Measurements from ENCODE around the gene OR2T35.
"Not testable (repeated sequence)": the region's sequence is repeated elsewhere in the genome, so short reads cannot be mapped to it uniquely, and the experiment has no call there.

The OR2T35 gene

DNA sequence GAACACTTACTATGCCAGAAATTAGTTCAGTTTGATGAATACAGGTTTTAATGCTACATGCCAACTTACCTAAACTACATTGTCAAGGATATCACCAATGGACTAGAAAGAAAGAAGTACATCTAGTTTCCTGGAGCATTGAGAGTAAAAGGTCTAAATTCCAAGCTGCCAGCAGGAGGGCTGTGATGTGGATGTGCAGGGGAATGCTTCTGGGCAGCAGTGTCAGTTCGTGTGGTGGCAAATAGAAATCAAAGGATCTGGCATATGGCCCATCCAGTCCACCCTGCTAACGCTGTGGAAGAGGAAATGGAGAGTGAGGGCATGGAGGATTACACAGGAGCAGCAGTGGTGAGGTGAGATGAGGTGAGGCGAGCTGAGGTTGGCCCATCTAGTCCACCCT lies at the start of gene OR2T35:
Gene OR2T35 (minus strand): TSS at position 101 of the 400 bp plus-strand sequence. CDS start 6,020 bp downstream, outside the sequence.
- not testable (repeated sequence) for FAIRE-seq

- FAIRE-seq = no peak
Measured at GRCh38 chr1:248691567-248692155, 46.6 kb upstream of the OR2T35 start.

- no peak for FAIRE-seq
Measured at GRCh38 chr1:248688527-248689298, 43.6 kb upstream of the OR2T35 start.

GRCh38 chr1:248686815-248687214 lies 41.7 kb upstream of the OR2T35 start:
- FAIRE-seq = no peak

DNA sequence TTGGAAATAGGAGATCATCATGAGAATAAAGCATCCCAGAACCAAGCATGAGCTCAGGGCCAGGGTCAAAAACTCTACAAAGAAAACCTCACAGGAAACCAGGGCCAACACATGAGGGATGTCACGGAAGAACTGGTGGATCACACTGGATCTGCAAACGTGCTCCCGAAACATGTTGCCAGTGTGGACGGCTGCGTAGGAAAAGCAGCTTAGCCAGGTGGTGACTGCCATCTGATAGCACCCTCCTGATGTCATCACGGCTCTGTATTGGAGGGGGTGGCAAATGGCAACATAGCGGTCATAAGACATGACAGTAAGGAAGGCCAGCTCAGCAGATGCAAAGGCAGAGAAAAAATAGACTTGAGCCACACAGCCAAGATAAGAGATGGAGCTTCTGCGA lies 36.6 kb upstream of the OR2T35 start:
- FAIRE-seq = no peak

DNA sequence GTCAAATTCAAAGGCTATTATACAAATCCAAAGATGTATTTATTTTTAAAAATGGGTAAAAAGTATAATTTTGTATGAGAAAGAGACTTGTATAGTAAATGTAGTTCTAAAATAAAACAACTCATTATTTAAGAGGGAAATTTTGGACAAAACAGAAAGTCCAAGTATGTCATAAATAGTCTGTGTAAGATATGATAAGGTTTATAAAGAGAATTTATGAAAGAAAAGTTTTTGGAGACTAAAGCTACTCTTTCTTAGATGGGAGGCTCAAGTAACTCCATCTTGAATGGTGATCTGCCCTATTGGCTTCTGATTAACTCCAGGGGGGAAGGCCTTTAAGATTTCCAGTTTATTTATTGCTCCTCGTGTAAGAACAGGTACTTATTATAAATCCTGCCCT lies 24.9 kb upstream of the OR2T35 start:
- no peak for FAIRE-seq

DNA sequence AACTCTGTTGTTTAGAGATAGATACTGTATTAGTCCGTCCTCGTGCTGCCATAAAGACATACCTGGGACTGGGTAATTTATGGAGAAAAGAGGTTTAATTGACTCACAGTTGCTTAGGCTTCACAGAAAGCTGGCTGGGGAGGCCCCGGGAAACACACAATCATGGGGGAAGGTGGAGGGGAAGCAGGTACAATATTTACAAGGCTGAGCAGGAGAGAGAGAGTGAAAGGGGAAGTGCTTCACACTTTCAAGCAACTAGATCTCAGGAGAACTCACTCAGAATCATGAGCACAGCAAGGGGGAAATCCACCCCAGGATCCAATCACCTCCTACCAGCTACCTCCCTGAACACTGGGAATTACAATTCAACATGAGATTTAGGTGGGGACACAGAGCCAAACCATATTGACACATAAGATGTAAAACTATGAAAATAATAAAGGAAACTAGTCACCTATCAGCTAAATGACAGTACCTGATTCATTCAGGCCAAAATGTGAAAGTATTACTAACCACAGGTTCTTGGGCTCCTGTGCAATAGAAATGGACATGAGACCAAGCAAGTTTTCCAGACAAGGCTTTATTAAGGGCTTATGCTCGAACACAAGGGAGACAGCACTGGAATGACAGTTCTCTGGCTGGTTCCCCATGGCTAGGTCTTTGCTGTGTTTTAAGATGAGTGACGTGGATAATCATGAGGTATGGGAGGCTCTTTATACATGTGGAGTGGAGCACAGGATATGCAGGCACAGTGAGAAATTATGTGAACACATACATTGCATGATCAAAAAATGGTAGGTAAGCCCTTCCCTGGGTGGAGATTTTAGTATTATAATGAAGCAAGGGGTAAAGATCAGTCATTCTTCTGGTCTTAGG lies 18.6 kb upstream of the OR2T35 start:
- FAIRE-seq = not testable (repeated sequence)

DNA sequence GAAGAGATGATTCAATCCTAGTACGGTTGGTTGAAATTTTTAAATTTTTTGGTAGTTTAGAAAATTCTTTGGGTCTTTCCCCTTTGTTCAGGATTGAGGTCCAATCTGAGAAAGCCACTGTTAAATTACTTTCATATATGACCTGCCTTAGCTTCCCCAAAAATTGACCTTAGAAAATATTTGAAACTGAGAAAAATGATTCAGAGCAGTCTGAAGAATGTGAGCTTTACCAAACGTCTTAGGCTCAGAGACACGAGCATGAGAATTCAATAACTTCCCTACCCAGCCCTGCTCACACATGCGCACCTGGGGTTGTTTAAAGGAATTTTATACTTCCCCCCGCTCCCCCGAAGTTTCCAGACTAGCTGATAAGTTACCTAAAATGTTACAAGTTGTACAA lies 11.7 kb upstream of the OR2T35 start:
- not testable (repeated sequence) for FAIRE-seq

DNA sequence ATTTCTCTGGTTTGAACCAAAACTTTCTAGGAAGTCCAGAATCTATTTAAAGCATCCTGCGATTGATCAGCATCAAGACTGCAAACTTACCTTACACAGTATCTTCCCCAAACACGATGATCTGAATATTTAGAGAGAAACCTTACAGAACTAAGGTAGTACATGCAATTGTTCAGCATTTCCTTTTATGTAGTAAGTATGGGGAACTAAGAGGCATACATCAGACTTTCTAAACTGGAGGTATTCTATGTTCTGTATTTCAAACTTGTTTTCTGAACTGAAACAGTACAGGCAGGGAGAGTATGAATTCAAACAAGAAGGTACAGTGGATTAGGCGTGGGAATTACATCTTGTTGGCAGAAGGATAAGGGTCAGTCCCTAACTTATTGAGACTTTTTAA lies 10.3 kb upstream of the OR2T35 start, which contains the start of gene OR2T27:
Gene OR2T27 (minus strand): TSS at position 175 of the 400 bp plus-strand sequence. CDS start 4,644 bp downstream, outside the sequence.
- not testable (repeated sequence) for FAIRE-seq

GRCh38 chr1:248648770-248649536 lies 3.9 kb upstream of the OR2T35 start:
- not testable (repeated sequence) for FAIRE-seq

GRCh38 chr1:248642971-248643651 lies 2.0 kb downstream of the OR2T35 start:
- FAIRE-seq = not testable (repeated sequence)

DNA sequence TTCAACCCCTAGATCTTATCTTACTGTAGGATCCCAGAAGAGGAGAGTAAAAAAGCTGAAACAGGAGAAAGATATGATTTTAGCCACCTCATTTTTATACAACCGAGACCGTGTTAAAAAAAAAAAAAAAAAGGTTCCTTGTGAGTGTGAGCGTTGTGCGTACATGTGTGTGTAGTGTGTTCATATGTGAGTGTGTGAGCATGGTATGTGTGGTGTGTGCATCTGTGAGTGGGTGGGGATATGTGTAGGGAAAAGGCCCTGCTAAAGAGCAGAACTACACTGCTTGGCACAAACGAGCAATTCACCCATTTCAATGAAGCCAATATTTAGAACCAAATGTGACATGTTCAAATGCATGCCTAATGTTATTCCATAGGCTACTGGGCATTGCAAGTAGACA lies 3.5 kb downstream of the OR2T35 start:
- FAIRE-seq = not testable (repeated sequence)

GRCh38 chr1:248640906-248641305 lies 4.2 kb downstream of the OR2T35 start:
- FAIRE-seq = not testable (repeated sequence)

GRCh38 chr1:248639652-248640051 lies 5.4 kb downstream of the OR2T35 start:
- not testable (repeated sequence) for FAIRE-seq

- not testable (repeated sequence) for FAIRE-seq
Measured at GRCh38 chr1:248636612-248637011, 8.5 kb downstream of the OR2T35 start.

- not testable (repeated sequence) for FAIRE-seq
Measured at GRCh38 chr1:248634991-248635390, 10.1 kb downstream of the OR2T35 start, which contains the start of gene OR2T11. Gene OR2T11, minus strand, starts transcription at chr1:248635091. Its CDS starts 7,963 bp downstream, at chr1:248627128.

GRCh38 chr1:248631354-248632008 lies 13.6 kb downstream of the OR2T35 start:
- FAIRE-seq = no peak

DNA sequence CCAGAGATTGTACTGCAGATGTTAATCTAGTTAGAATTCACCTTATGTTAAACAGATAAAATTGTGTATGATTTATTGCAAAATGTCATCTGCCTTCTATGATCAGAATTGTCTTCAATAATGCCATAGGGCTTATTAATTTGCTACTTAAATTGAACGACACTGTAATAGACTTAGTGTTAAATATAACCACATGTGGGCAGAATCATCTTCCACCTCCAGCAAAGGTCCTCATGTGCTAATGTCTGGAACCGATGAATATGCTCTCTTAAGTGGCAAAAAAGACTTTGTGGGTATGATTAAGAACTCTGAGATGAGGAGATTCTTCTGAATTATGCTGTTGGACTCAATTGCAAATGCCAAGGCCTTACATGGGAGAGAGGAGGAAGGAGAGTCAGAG lies 14.5 kb downstream of the OR2T35 start:
- no peak for FAIRE-seq

DNA sequence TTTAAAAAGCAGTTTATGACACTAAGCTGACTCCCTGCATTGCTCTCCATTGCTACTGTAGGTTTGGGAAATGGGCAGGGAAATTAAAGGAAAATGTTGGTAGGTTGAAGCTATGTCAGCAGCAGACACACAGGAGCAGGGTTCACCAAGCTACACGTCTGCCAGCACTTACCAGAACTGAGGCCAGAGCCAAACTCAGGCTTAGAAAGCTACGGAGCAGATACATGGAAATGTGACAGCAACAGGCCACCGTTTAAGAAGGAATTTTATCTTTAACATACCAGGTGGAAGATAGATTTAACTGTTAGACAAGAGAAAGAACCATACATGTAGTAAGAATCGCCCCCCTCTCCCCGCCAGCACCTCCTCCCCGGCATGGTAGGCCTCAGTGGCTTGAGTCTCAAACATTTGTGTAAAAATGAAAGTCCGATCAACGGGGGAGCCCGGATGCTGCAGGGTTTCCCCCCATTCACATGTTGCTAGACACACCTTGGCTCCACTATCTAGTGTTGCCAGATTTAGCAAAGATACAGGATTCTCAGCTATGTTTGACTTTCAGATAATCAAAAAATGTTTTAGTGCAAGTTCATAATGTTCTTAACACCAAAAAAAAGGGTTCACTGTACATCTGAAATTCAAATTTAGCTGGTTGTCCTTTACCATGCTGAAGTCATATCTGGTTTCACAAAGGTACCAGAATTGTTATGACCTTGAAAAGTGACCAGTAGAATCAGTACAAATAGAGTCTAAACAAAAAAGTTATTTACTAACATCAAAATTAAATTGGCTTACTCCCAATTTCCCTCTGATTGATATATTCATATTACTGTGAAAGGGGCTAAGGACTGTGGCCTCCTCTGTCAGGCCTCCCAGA lies 16.9 kb downstream of the OR2T35 start:
- FAIRE-seq = no peak

- no peak for FAIRE-seq
Measured at GRCh38 chr1:248625971-248626370, 19.1 kb downstream of the OR2T35 start.

Measured in islet of Langerhans (tissue), 1 donor.